Vagina (tissue), 2 donors: Measurements from ENCODE around the gene OR4Q2.

Source experiments
- CTCF ChIP-seq, 3 experiments: fragments of 450-650 bp in 2 of 3; fragments of 200-600 bp in 1 of 3; sonication (generic) in 1 of 3; IDR thresholded peaks; one replicate each; pipeline ENCODE4 v1.5.1; 2017 to 2019; ENCODE audit warnings: antibody characterized with exemption in 3 of 3, mild to moderate bottlenecking in 2 of 3, moderate library complexity in 2 of 3
- POLR2AphosphoS5 ChIP-seq, 2 donors: sonication (generic); formaldehyde crosslinking; IDR thresholded peaks; one replicate each; pipeline ENCODE4 v1.9.0; 2017; ENCODE audit warnings: antibody characterized with exemption in 2 of 2, mild to moderate bottlenecking in 2 of 2, low read depth in 1 of 2; ENCODE audit not compliant: insufficient read depth in 1 of 2

- TF ChIP-seq POLR2AphosphoS5 (IDR thresholded peaks at IDR 0.05; ENCODE audit: insufficient read depth in 1 of 2, low read depth in 1 of 2): no peak
- no peak for TF ChIP-seq CTCF (IDR thresholded peaks at IDR 0.05)
These were observed at the start of gene OR4Q2 for GRCh38 chr14:20001863-20002262.
